Lung microvascular endothelial cell (primary cell): ENCODE results near the gene YES1. TPM values are rescaled to one million over a fixed set of nuclear protein-coding genes. Genes with fewer than 3 reads are reported as not detected.
"Not testable (repeated sequence)": the region's sequence is repeated elsewhere in the genome, so short reads cannot be mapped to it uniquely, and the experiment has no call there.

Experiments
- DNase-seq, 2 donors: peaks; one replicate each; pipeline versions ENCODE4 v3.0.0 to v3.0.0-alpha.2; 2010; ENCODE audit warnings: low read depth in 2 of 2
- total RNA-seq: library from RNA; depleted of rRNA; stranded (reverse); fragments of >200 nt; gene quantifications from 2 replicates; pipeline ENCODE4 v1.2.1, GENCODE V29; 2014

The YES1 gene
- total RNA-seq, 1 donor from 2014 or later: 140 TPM

- DNase-seq: no peak
Measured at GRCh38 chr18:686339-687111, 125.5 kb downstream of the YES1 start.

GRCh38 chr18:685438-685837 is 126.6 kb downstream of the YES1 start:
- DNase-seq: no peak

- DNase-seq: no peak
Measured at GRCh38 chr18:683531-683930, 128.5 kb downstream of the YES1 start.

GRCh38 chr18:682833-683232 is 129.2 kb downstream of the YES1 start:
- DNase-seq: no peak

GRCh38 chr18:682416-682815 is 129.6 kb downstream of the YES1 start:
- not testable (repeated sequence) for DNase-seq

GRCh38 chr18:681985-682384 is 130.1 kb downstream of the YES1 start:
- no peak for DNase-seq

- DNase-seq: no peak
Measured at GRCh38 chr18:680392-680791, 131.7 kb downstream of the YES1 start.

- DNase-seq: no peak
Measured at GRCh38 chr18:679516-679915, 132.5 kb downstream of the YES1 start.

- no peak for DNase-seq
Measured at GRCh38 chr18:678482-679182, 133.4 kb downstream of the YES1 start.

GRCh38 chr18:677951-678381 is 134.1 kb downstream of the YES1 start:
- DNase-seq: no peak

- no peak for DNase-seq
Measured at GRCh38 chr18:677145-677544, 134.9 kb downstream of the YES1 start.

GRCh38 chr18:676736-677135 is 135.3 kb downstream of the YES1 start:
- no peak for DNase-seq

- no peak for DNase-seq
Measured at GRCh38 chr18:676069-676468, 136.0 kb downstream of the YES1 start.

- DNase-seq: no peak
Measured at GRCh38 chr18:675307-675706, 136.7 kb downstream of the YES1 start.

GRCh38 chr18:673769-674168 is 138.3 kb downstream of the YES1 start:
- DNase-seq: no peak

- no peak for DNase-seq
Measured at GRCh38 chr18:673317-673716, 138.7 kb downstream of the YES1 start.

Other genes starting within 250 kb of the YES1 start
- gene CETN1, start 231.9 kb downstream of the YES1 start, total RNA-seq: not detected in 2 replicates
- gene CLUL1, start 215.3 kb downstream of the YES1 start, total RNA-seq: not detected in 2 replicates
- gene TYMS, start 154.6 kb downstream of the YES1 start, total RNA-seq: 7.7 and 25.3 TPM in 2 replicates
- gene ENOSF1, start 99.6 kb downstream of the YES1 start, total RNA-seq: 12.5 and 18.3 TPM in 2 replicates
- not detected in 2 replicates for gene ADCYAP1, start 92.6 kb upstream of the YES1 start, total RNA-seq